ENCODE measurements around the gene VPS25.

Gene VPS25

GRCh38 chr17:42751628-42752027 lies 21.6 kb upstream of the VPS25 start:
- DNase-seq: no peak
- Histone ChIP-seq H3K27ac (no peak overlapping the region), H3K9me3 (ENCODE audit: severe bottlenecking) (no peaks in the 10 kb centered on the region), H3K27me3 (ENCODE audit: insufficient read depth, low read depth, severe bottlenecking) (no peaks in the 10 kb centered on the region), H3K36me3 (no peaks in the 10 kb centered on the region; the same call in 1 of the 2 replicates), H3K4me3 (ENCODE audit: low read depth, low read length) (no peak overlapping the region)
- TF ChIP-seq CTCF (IDR thresholded peaks at IDR 0.05; ENCODE audit: low read depth, low read length): no peak

- TF ChIP-seq CTCF (IDR thresholded peaks at IDR 0.05; ENCODE audit: low read depth, low read length): no peak
- H3K27me3 ChIP-seq (ENCODE audit: insufficient read depth, low read depth, severe bottlenecking): no peaks in the 10 kb centered on the region
- no peak overlapping the region for H3K27ac ChIP-seq
Measured at GRCh38 chr17:42754782-42755181, 18.5 kb upstream of the VPS25 start.

GRCh38 chr17:42759982-42760651 lies 13.1 kb upstream of the VPS25 start:
- no peak for TF ChIP-seq CTCF (IDR thresholded peaks at IDR 0.05; ENCODE audit: low read depth, low read length)
- H3K36me3 ChIP-seq: peaks cover 11% of the 10 kb centered on the region
- H3K27me3 ChIP-seq (ENCODE audit: insufficient read depth, low read depth, severe bottlenecking): no peaks in the 10 kb centered on the region
- no peak for DNase-seq
- H3K4me3 ChIP-seq (ENCODE audit: low read depth, low read length): peak overlapping the region; percentile 78
- H3K27ac ChIP-seq: peak overlapping the region; percentile 70; the same call in 1 of the 2 replicates
- no peaks in the 10 kb centered on the region for H3K9me3 ChIP-seq (ENCODE audit: severe bottlenecking)

More at GRCh38 chr17:42754782-42755181, 18.5 kb upstream of the VPS25 start:
- DNase-seq: no peak
- Histone ChIP-seq H3K9me3 (ENCODE audit: severe bottlenecking) (no peaks in the 10 kb centered on the region), H3K36me3 (peaks cover 11% of the 10 kb centered on the region), H3K4me3 (ENCODE audit: low read depth, low read length) (no peak overlapping the region)

GRCh38 chr17:42760652-42761581 lies 12.3 kb upstream of the VPS25 start, which contains the start of gene RAMP2:
Gene RAMP2 (plus strand): TSS chr17:42761227. CDS start chr17:42761262, 35 bp downstream.
- H3K27me3 ChIP-seq (ENCODE audit: insufficient read depth, low read depth, severe bottlenecking): no peaks in the 10 kb centered on the region
- DNase-seq: peak; percentile 69

GRCh38 chr17:42761638-42762037 lies 11.6 kb upstream of the VPS25 start:
- no peak for DNase-seq
- H3K27ac ChIP-seq: peak overlapping the region; percentile 70
- TF ChIP-seq CTCF (IDR thresholded peaks at IDR 0.05; ENCODE audit: low read depth, low read length): no peak
- peaks cover 11% of the 10 kb centered on the region for H3K36me3 ChIP-seq
- H3K27me3 ChIP-seq (ENCODE audit: insufficient read depth, low read depth, severe bottlenecking): no peaks in the 10 kb centered on the region
- H3K4me3 ChIP-seq (ENCODE audit: low read depth, low read length): peak overlapping the region; percentile 78
- H3K9me3 ChIP-seq (ENCODE audit: severe bottlenecking): no peaks in the 10 kb centered on the region

More at GRCh38 chr17:42760652-42761581, 12.3 kb upstream of the VPS25 start, which contains the start of gene RAMP2:
- peak within 1 kb of the TSS; percentile 70 for H3K27ac ChIP-seq
- TF ChIP-seq CTCF (IDR thresholded peaks at IDR 0.05; ENCODE audit: low read depth, low read length): no peak
- no peaks in the 10 kb centered on the region for H3K9me3 ChIP-seq (ENCODE audit: severe bottlenecking)
- peaks cover 11% of the 10 kb centered on the region for H3K36me3 ChIP-seq
- H3K4me3 ChIP-seq (ENCODE audit: low read depth, low read length): peak within 1 kb of the TSS; percentile 78
